CD4-positive, alpha-beta T cell treated with Interleukin-1 beta for 1 hour (primary cell): ENCODE measurements around the gene RDM1.
A peak's percentile ranks its signal among the peaks of the same experiment; 100 is the strongest.

Experiments used
- DNase-seq, 2 donors: peaks; one replicate each; pipeline ENCODE4 v3.0.0-alpha.2; 2020 to 2022

The RDM1 gene

GRCh38 chr17:35931794-35932425 lies 1.3 kb upstream of the RDM1 start:
- DNase-seq: no peak

- DNase-seq: no peak
Observed at GRCh38 chr17:35927714-35928113, 2.9 kb downstream of the RDM1 start.

- no peak for DNase-seq
Observed at GRCh38 chr17:35923609-35924114, 6.9 kb downstream of the RDM1 start.

DNA sequence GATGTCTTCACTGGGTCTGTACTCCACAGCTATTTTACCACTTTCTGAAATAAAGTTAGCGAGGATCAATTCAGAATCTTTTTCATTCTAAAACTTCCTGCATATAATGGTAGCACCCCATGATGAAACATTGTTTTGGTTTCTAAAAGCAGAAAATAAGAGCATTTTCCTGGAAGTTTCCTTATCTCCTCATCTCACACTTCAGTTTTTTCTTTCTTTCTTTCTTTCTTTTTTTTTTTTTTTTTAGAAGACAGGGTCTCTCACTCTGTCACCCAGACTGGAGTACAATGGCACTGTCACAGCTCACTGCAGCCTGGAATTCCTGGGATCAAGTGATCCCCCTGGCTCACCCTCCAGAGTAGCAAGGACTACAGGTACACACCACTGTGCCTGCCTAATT lies 10.3 kb downstream of the RDM1 start:
- no peak for DNase-seq

DNA sequence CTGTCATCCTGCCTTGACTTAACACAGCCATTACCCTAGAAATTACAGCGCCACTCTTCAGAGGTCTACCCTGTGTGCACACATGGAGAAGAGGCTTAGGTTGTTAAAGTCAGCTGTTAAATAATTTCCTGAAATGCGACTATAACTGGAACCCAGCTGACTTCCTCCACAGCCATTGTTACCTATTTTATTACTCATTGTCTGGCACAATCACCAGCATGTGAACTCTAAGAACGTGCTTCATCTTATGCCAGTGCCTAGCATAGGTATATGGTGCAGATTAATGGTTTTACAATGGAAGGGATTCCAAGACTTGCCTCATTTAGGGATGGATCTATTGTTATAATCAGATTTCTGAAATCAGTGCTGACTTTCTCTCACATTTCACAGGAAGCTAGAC lies 11.9 kb downstream of the RDM1 start:
- DNase-seq: no peak

DNA sequence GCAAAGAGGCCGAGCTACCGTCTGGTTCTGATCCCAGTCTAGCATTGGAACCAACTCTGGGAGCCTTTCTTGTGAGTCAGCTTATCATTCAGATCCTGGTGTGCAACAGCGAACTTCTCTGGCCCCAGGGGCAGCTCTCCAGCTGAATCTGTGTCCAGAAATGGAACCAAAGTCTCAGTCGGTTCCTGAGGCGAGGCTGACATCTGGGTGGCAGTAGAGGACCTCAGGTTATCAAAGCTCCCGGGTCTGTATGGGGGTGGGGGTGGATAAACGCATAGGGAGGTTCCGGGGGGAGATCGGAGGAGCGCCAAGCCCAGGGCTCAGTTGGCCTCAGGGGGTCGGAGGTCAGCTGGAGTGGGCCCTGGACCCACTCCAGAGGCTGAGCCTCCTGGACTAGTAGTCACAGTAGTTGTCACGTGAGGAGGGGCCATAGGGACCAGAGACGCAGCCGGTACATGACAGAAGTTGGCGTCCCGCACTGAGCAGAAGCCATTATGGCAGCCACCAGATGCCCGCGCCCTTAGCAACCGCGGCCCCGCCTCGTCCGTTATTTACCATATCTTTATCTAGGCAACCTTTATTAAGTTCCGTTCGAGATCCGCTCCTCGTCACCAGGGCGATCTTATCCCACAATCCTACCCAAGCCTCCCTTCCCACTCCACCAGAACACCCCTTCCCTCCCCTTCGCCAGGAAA lies 12.9 kb downstream of the RDM1 start:
- no peak for DNase-seq

DNA sequence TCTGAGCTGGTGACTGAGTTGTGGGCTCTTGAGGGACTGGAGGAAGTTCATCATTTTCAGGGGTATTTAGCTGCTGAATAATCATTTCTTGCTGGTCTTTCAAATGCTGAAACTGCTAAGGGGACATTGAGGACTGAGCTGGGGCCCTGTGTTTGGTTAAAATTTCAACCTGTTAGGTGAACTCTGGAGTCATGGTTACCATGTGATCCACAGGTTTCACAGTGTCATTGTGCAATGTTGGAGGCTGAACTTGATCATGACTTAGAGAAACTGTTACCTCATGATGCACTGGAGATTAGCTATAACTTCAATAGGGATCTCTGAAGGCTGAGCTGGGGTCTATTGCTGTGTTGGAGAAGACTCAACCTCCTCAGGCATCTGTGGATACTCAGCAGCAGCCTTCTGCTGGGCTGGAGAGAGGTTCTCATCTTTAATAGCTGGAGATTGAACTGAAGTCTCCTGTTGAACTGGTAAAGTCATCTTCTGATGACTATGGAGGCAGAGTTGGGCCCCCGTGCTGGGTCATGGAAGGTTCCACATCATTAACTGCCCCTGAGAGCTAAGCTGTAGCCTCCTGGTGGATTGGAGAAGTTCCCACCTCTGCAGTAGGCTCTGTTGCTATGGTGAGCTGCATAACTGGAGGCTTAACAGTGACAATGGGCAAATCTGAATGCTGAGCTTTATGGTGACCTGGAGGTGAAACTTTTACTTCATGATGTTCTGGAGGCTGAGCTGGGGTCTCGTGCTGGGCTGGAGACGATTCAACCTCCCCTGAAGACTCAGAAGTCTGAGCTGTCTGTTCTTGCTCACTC lies 15.2 kb downstream of the RDM1 start:
- no peak for DNase-seq

DNA sequence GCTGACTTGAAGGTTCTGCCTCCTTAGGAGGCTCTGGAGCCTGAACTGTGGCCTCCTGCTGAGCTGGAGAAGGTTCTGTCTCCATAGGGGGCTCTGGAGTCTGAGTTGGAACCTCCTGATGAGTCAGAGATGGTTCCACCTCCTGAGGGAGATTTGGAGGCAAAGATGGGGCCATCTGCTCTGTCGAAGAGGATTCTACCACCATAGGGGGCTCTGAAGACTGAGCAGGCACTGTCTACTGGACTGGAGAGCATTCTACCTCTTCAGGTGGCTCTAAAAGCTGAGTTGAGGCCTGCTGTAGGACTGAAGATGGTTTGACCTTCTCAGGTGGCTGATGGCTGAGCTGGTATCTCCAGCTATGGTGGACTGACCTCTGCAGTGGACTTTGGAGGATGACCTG lies 16.2 kb downstream of the RDM1 start:
- DNase-seq: no peak

- DNase-seq: no peak
Observed at GRCh38 chr17:35913609-35914008, 17.0 kb downstream of the RDM1 start.

DNA sequence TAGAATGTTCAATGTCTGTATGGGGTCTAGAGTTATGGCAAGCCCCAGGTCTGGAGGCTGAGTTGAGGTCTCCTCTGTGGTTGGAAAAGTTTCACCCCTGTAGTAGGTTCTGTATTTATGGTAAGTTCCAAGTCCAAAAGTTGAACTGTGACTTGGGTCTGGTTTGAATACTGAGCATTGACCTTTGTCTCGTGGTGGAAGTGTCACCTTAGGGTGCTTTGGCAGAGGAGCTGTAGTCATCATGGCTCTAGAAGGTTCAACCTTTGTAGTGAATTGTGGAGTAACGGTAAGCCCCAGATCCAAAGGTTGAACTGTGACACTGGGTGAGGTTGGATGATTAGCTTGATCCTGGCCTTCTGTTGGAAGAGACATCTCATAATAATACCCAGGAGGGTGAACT lies 17.6 kb downstream of the RDM1 start:
- no peak for DNase-seq

DNA sequence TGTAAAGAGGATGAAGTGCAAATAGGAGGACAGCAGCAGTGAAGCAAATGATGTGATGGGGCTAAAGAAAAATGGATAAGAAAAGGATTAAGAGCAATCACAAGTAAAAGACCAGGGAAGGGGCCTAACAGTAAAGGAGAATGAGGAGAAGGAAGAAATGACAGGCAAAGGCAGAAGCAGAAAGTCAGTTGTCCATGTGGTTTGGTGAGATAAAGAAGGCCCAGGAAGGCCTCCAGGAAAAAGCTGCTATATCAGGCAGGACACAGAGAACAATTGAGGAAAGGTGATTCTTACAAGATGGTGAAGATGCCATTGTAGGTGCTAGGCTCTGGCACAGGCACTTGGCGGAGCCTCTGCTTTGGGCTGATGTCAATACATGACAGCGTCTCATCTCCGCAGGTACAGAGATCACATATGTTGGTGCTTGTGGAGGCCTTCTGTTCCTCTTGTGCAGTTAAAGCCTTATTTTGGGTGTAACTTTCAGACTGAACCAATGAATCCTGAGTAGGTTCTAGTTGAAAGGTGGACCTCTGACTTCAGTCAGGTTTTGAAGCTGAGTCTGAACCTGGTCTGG lies 18.1 kb downstream of the RDM1 start:
- no peak for DNase-seq

GRCh38 chr17:35909408-35909807 lies 21.2 kb downstream of the RDM1 start:
- DNase-seq: no peak

- DNase-seq: no peak
Observed at GRCh38 chr17:35907691-35908090, 22.9 kb downstream of the RDM1 start.

DNA sequence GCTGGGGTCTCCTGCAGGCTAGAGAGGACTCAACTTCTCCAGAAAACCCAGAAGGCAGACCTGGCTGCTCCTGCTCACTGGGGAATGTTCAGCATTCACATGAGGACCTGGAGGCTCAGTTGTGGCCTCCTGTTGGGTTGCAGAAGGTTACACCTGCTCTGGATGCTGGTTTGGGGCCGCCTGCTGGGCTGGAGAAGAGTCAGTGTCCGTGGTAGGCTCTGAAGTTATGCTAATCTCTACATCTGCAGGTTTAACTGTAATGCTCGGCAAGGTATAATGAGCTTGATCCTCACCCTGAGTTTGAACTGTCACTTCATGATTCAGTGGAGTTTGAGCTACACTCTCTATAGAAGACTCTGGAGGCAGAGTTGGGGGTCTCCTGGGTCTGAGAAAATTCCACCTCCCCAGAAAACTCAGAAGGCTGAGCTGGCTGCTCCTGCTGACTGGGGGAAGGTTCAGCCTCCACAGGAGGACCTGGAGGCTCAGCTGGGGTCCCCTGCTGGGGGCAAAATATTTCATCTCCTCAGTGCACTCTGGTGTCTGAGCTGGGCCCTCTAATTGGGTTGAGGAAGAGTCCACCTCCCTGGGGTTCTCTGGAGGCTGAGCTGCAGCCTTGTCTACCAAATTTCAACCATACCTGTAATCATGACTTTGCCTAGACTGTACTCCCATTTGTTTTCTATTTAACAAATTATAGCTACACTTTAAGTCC lies 23.5 kb downstream of the RDM1 start:
- DNase-seq: no peak

DNA sequence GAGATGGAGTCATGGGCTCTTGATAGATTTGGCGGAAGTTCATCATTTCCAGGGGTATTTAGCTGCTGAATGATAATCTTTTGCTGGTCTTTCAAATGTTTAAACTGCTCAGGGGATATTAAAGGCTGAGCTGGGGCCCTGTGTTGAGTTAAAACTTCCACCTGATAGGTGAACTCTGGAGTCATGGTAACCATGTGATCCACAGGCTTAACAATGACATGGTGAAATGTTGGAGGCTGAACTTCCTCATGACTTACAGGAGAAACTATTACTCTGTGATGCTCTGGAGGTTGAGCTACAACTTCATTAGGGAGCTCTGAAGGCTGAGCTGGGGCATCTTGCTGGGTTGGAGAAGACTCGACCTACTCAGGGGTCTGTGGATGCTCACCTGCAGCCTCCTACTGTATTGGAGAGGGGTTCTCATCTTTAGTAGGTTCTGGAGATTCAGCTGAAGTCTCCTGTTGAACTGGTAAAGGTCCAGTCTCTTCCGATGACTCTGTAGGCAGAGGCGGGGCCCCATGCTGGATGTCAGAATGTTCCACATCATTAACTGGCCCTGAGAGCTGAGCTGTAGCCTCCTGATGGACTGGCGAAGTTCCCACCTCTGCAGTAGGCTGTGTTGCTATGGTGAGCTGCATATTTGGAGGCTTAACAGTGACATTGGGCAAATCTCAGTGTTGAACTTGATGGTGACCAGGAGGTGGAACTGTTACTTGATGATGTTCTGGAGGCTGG lies 24.2 kb downstream of the RDM1 start:
- DNase-seq: no peak

- no peak for DNase-seq
Observed at GRCh38 chr17:35903451-35903850, 27.1 kb downstream of the RDM1 start.

DNA sequence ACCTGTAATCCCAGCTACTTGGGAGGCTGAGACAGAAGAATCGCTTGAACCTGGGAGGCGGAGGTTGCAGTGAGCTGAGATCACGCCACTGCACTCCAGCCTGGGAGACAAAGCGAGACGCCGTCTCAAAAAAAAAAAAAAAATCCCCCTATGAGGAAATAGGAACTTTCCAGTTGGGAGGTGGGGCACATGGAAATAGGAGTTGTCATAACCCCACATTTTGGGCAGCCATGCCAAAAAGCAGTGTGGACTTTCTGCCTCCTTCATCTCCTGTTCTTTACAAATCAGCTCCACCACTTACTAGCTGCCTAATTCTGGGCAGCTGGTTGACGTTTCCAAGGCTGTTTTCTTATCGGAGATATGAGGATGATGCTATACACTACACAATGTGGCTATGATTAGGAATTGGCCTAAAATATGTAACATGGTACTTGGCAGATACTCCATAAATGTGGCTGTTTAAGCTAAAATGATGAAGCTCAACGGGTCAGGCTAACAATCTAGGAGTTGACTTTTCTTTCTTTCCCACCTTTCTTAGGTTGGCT lies 28.9 kb downstream of the RDM1 start:
- DNase-seq: no peak

DNA sequence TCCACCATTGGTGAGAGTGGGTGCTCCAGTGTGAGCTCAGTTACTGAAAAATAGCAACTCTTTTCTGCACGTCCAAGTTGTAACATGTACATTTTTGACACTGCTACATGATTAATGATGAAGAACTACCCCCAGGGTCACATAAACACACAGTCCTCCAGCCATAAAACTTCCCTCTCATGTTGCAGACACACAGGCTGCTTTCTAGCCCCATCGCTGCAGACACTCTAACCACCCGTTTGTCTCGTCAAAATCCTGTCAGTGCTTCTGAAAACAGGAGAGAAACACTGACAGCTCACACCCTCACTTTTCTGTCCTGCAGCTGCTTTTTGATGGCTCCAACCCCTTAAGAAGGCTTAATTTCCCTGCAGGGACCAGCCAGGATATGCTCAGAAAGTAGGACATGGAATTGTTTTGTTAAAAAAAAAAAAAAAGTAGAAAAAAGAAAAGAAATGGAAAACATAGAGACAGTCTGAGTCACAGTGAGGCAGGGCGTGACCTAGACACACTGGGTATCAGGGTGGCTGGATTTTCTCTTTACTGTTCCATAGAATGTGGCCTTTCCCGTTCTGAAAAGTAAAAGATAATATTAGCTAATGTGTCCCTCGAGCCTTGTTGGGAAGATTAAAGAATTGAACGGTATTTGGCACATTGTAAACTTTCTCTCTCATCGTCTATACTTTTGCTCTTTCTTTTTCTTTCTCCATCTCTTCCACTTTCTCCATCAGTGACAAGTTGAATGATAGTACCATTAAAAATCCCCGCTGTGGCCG lies 29.7 kb downstream of the RDM1 start:
- DNase-seq: peak; percentile 19 to 40

DNA sequence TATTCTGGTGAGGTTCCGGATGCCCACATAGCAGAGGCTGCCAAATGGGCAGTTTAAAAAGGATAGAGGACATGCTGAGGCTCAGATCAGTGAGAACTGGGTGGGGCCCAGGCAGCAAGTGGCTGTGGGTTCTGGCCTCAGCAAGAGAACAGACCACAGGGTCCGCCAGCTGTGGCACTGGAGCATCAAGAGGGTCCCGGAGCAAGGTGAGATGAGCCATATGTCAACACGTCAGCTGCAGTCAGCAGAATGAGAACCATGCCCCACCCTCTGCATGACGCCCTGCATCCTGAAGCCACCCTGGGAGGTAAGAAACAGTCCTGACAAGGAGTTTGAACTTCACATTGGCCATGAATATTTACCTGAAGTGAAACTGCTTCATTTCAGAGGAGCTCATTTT lies 30.3 kb downstream of the RDM1 start:
- DNase-seq: peak; percentile 17 to 35

DNA sequence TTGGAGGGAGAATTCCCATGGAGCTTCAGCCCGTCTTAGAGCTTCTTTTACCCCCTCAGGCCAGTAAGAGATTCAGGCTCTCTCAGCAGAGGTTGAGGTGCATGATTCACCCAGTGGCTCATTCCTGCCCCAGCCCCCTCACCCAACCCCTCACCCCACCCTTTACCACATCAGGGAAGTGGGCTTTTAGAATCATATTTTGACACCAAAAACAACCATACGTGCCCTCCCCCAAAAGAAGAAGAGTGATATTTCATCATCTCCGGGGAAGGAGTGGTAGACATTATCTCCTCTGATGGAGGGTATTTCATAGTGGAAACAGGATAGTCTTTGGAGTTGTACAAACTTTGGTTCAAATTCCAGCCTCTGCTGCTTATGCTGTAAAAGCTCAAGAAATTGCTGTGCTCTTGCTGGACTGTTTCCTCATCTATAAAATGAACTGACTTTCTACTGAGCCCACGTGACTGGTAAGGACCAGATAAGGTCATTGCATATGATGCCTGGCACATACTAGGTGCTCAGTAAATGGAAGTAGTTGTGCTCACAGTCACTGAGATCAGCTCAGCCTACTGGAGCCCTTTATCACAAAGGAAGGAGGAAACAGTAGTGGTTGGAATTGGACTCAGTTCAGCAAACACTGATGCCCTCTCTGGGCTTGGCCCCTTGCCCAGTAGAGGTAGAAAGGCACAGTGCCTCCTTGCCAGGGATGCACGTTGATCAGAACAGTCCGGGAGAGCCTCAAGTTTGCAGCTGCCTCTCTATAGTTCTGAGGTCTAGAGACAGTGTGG lies 32.1 kb downstream of the RDM1 start:
- DNase-seq: peak; percentile 13 to 35
